ENCODE data around the gene GRIN1.
A peak's percentile ranks its signal among the peaks of the same experiment; 100 is the strongest.

- TF ChIP-seq CTCF (conservative IDR thresholded peaks at IDR 0.05; ENCODE audit: low read depth, low read length) (0 out of 2 replicates have a peak, but pooled peaks have one; percentile 14), EZH2 (IDR thresholded peaks at IDR 0.05; ENCODE audit: borderline replicate concordance, low read depth, low read length, poor library complexity, severe bottlenecking) (peak; percentile 76)
Measured at GRCh38 chr9:137162505-137163364, 23.8 kb downstream of the GRIN1 start.

Measured in A673 (cell line).